ENCODE measurements around the gene ZDHHC12.

DNA sequence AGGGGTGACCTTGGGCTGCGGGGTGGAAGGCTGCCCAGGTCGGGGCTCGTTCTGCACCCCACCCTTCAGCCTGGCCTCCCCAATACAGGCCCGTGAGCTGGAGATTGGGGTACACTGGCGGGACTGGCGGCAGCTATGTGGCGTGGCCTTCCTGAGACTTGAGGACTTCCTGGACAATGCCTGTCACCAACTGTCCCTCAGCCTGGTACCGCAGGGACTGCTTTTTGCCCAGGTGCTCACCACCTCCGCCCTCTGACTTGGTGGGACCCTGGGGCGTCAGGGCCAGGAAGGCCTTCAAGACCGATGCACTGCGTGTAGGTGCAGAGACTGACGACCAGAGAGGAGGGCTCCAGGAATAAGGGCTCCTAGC is 10.5 kb downstream of the ZDHHC12 start:
- TF ChIP-seq, protein P1, sequence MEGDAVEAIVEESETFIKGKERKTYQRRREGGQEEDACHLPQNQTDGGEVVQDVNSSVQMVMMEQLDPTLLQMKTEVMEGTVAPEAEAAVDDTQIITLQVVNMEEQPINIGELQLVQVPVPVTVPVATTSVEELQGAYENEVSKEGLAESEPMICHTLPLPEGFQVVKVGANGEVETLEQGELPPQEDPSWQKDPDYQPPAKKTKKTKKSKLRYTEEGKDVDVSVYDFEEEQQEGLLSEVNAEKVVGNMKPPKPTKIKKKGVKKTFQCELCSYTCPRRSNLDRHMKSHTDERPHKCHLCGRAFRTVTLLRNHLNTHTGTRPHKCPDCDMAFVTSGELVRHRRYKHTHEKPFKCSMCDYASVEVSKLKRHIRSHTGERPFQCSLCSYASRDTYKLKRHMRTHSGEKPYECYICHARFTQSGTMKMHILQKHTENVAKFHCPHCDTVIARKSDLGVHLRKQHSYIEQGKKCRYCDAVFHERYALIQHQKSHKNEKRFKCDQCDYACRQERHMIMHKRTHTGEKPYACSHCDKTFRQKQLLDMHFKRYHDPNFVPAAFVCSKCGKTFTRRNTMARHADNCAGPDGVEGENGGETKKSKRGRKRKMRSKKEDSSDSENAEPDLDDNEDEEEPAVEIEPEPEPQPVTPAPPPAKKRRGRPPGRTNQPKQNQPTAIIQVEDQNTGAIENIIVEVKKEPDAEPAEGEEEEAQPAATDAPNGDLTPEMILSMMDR (IDR thresholded peaks at IDR 0.05): no peak
- TF ChIP-seq POLR2AphosphoS5 (IDR thresholded peaks at IDR 0.05; ENCODE audit: low read depth, low read length) (no peak), TCF7L2 (IDR thresholded peaks at IDR 0.05; ENCODE audit: low read depth, low read length) (no peak)
- TF ChIP-seq, protein P2, sequence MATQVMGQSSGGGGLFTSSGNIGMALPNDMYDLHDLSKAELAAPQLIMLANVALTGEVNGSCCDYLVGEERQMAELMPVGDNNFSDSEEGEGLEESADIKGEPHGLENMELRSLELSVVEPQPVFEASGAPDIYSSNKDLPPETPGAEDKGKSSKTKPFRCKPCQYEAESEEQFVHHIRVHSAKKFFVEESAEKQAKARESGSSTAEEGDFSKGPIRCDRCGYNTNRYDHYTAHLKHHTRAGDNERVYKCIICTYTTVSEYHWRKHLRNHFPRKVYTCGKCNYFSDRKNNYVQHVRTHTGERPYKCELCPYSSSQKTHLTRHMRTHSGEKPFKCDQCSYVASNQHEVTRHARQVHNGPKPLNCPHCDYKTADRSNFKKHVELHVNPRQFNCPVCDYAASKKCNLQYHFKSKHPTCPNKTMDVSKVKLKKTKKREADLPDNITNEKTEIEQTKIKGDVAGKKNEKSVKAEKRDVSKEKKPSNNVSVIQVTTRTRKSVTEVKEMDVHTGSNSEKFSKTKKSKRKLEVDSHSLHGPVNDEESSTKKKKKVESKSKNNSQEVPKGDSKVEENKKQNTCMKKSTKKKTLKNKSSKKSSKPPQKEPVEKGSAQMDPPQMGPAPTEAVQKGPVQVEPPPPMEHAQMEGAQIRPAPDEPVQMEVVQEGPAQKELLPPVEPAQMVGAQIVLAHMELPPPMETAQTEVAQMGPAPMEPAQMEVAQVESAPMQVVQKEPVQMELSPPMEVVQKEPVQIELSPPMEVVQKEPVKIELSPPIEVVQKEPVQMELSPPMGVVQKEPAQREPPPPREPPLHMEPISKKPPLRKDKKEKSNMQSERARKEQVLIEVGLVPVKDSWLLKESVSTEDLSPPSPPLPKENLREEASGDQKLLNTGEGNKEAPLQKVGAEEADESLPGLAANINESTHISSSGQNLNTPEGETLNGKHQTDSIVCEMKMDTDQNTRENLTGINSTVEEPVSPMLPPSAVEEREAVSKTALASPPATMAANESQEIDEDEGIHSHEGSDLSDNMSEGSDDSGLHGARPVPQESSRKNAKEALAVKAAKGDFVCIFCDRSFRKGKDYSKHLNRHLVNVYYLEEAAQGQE (IDR thresholded peaks at IDR 0.05; ENCODE audit: insufficient read depth in 1 of 2, low read depth in 2 of 2, low read length in 1 of 2): no peak
